ENCODE measurements around the gene DCAF11. TPM values are rescaled to one million over a fixed set of nuclear protein-coding genes. Genes with fewer than 3 reads are reported as not detected.

The DCAF11 gene
- total RNA-seq, 1 donor from 2014 or later: 42.6 TPM

DNA sequence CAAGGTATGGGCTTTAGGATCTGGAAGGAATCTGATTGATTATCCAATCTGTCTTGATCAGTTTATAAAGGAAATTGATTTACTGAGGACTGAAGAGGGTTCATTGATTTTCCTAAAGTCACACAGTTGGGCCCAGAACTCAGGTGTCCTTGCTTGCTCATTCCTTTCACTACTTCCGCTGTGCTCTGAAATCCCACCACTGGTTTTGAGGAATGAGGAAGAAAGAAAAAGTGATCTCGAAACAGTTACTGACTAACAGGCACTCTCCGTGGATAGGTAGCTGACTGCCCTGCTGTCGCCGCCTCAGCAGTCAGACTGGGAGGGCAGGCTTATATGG is 15.8 kb downstream of the DCAF11 start, which contains the start of gene FITM1:
Gene FITM1, plus strand, starts transcription at position 280 of the 337 bp plus-strand sequence. CDS start 905 bp downstream, outside the sequence.
- TF ChIP-seq, protein P1, sequence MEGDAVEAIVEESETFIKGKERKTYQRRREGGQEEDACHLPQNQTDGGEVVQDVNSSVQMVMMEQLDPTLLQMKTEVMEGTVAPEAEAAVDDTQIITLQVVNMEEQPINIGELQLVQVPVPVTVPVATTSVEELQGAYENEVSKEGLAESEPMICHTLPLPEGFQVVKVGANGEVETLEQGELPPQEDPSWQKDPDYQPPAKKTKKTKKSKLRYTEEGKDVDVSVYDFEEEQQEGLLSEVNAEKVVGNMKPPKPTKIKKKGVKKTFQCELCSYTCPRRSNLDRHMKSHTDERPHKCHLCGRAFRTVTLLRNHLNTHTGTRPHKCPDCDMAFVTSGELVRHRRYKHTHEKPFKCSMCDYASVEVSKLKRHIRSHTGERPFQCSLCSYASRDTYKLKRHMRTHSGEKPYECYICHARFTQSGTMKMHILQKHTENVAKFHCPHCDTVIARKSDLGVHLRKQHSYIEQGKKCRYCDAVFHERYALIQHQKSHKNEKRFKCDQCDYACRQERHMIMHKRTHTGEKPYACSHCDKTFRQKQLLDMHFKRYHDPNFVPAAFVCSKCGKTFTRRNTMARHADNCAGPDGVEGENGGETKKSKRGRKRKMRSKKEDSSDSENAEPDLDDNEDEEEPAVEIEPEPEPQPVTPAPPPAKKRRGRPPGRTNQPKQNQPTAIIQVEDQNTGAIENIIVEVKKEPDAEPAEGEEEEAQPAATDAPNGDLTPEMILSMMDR (conservative IDR thresholded peaks at IDR 0.05; ENCODE audit: low read depth, low read length): no peak
- H3K4me3 ChIP-seq (ENCODE audit: low read depth, low read length): no peak within 1 kb of the TSS
- DNase-seq (ENCODE audit: low read depth): no peak

DNA sequence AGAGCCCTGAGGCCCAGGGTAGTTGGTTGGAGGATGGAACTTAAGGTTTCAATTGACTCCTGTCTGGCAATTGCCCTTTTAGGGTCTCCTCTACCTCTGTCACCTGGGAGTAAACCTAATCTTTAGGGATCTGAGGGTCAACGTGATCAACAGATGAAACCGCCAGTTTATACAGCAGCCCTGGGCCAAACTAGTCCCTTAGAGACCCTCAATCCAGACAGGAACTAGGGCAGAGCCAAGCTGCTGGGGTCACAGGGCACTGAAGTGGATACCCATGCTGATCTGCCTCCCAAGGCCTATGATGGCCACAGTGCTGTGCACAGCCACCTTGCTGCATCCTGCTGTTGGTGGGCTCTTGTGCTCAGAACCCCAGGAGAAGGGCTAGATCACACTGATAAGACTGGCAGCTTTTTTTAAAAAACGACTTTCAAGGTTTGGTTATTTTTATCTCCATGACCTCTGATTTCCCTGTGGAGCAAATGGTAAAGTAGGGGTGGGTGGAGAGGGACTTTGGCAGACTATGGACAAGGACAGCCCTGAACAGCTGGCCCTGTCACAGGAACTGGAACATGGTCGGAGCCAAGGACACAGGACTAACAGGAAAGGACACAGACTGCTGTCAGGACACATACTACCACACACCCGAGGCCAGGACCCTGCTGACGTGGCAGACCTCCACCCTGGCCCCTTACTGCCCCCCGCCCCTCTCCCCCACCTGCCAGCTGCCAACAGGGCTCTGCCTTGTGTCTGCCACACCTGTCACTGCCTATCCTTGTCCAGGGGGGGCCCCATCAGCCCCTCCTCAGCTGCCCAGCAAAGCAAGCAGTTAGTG is 16.4 kb downstream of the DCAF11 start:
- H3K4me3 ChIP-seq (ENCODE audit: low read depth, low read length): no peak overlapping the region
- TF ChIP-seq, protein P1 (conservative IDR thresholded peaks at IDR 0.05; ENCODE audit: low read depth, low read length): no peak
- no peak for DNase-seq (ENCODE audit: low read depth)

DNA sequence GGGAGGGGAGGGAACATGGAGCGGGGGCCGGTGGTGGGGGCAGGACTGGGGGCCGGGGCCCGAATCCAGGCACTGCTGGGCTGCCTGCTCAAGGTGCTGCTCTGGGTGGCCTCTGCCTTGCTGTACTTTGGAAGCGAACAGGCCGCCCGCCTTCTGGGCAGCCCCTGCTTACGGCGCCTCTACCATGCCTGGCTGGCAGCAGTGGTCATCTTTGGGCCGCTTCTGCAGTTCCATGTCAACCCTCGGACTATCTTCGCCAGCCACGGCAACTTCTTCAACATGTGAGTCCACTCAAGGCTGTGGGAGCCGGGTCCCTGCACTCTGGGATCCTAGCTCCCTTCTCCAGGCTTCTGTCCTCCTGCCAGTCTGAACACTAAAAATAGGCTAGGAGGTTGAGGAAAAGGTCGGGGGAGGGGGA is 17.0 kb downstream of the DCAF11 start:
- TF ChIP-seq, protein P1 (conservative IDR thresholded peaks at IDR 0.05; ENCODE audit: low read depth, low read length): no peak
- DNase-seq (ENCODE audit: low read depth): no peak
- H3K4me3 ChIP-seq (ENCODE audit: low read depth, low read length): no peak overlapping the region

DNA sequence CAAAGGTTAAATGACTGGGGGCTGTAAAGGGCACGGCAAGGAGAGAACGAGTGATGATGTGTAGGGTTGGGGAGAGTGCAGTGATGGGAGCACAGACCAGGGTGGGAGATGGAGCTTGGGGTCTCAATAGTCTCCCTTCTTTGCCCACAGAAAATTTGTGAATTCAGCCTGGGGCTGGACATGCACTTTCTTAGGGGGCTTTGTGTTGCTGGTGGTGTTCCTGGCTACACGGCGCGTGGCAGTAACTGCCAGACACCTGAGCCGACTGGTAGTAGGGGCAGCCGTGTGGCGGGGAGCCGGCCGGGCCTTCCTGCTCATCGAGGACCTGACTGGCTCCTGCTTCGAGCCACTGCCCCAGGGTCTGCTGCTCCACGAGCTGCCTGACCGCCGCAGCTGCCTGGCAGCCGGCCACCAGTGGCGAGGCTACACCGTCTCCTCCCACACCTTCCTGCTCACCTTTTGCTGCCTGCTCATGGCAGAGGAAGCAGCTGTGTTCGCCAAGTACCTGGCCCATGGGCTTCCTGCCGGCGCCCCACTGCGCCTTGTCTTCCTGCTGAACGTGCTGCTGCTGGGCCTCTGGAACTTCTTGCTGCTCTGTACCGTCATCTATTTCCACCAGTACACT is 17.6 kb downstream of the DCAF11 start:
- TF ChIP-seq, protein P1 (conservative IDR thresholded peaks at IDR 0.05; ENCODE audit: low read depth, low read length): no peak
- no peak overlapping the region for H3K4me3 ChIP-seq (ENCODE audit: low read depth, low read length)
- DNase-seq (ENCODE audit: low read depth): no peak

DNA sequence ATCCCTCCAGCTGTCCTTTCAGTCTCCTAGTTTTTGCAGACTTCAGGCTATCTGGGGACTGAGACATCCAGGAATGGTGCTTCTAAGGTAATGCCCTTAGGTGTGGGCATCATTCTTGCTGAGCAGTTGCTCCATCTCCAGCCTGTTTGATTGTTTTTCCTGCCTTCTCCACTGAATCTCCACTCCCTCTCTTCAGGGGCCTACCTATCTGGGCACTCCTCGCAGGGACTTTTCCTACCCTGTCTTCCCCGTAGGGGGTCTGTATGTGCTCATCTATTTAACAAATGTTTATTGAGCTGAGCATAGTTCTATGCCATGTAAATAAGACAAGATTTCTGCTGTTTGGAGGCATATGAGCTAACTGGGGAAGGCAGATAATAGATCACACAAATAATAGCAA is 18.4 kb downstream of the DCAF11 start:
- TF ChIP-seq, protein P1 (conservative IDR thresholded peaks at IDR 0.05; ENCODE audit: low read depth, low read length): no peak
- no peak overlapping the region for H3K4me3 ChIP-seq (ENCODE audit: low read depth, low read length)
- DNase-seq (ENCODE audit: low read depth): no peak

DNA sequence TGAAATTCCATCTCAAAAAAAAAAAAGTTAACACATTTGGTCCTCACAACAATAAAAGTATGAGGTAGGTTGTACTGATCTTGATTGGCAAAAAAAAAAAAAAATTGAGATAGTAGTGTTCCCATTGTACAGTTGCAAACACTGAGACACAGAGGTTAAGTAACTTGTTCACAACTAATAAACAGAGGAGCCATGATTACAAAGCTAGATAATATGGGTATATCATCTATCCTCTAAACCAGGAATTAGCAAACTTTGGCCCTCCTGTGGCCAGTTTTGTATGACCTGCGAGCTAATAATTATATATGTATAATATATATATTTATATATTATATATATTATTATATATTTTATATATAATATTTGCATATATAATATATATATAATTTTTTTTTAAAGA is 19.2 kb downstream of the DCAF11 start:
- TF ChIP-seq, protein P1 (conservative IDR thresholded peaks at IDR 0.05; ENCODE audit: low read depth, low read length): no peak

DNA sequence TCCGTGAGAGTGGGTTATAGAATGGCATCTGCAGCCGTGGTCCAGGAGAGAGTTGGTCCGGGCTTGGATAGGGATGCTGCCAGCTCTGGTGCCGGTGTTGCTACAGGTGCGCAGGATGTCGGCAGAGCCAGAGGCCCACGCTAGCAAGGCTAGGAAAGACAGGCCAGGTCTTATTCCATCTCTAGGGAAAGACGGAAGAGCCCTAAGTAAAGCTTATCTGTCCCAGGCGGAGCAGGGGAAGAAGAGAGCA is 20.9 kb downstream of the DCAF11 start:
- TF ChIP-seq, protein P1 (conservative IDR thresholded peaks at IDR 0.05; ENCODE audit: low read depth, low read length): no peak
- H3K4me3 ChIP-seq (ENCODE audit: low read depth, low read length): peak overlapping the region; percentile 95
- DNase-seq (ENCODE audit: low read depth): no peak

More for the DNA sequence above, 19.2 kb downstream of the DCAF11 start:
- DNase-seq (ENCODE audit: low read depth): no peak
- H3K4me3 ChIP-seq (ENCODE audit: low read depth, low read length): no peak overlapping the region

Data from epithelial cell of proximal tubule (primary cell).